Trophoblast cell (in vitro differentiated cells and primary cell): ENCODE measurements around the gene TRMT1.
A peak's percentile ranks its signal among the peaks of the same experiment; 100 is the strongest.

Experiments used
- DNase-seq, 2 donors: peaks; one replicate each; pipeline ENCODE4 v3.0.0-alpha.2; 2016
- H2AFZ ChIP-seq: 2 replicates; pipeline ENCODE4 v1.6.1; 2013; ENCODE audit warnings: low read length, moderate library complexity, mild to moderate bottlenecking; ENCODE audit not compliant: insufficient read depth, poor library complexity
- H2AK5ac ChIP-seq: 2 replicates; pipeline ENCODE4 v1.6.1; 2013; ENCODE audit warnings: mild to moderate bottlenecking, low read length
- H2BK120ac ChIP-seq: 2 replicates; pipeline ENCODE4 v1.6.1; 2013; ENCODE audit warnings: low read length, mild to moderate bottlenecking, moderate library complexity; ENCODE audit not compliant: insufficient read depth, poor library complexity
- H2BK12ac ChIP-seq: 2 replicates; pipeline ENCODE4 v1.6.1; 2013; ENCODE audit warnings: mild to moderate bottlenecking, low read length, moderate library complexity
- H2BK5ac ChIP-seq: 2 replicates; pipeline ENCODE4 v1.6.1; 2013; ENCODE audit warnings: low read length, low read depth, moderate library complexity, mild to moderate bottlenecking; ENCODE audit not compliant: poor library complexity
- H3K14ac ChIP-seq: 2 replicates; pipeline ENCODE4 v1.6.1; 2013; ENCODE audit warnings: mild to moderate bottlenecking, low read length
- H3K18ac ChIP-seq: 2 replicates; pipeline ENCODE4 v1.6.1; 2013; ENCODE audit warnings: mild to moderate bottlenecking, low read length
- H3K23ac ChIP-seq: 2 replicates; pipeline ENCODE4 v1.6.1; 2013; ENCODE audit warnings: low read length
- H3K27ac ChIP-seq: 2 replicates; pipeline ENCODE4 v1.5.1; 2013; ENCODE audit warnings: low read depth, mild to moderate bottlenecking, inconsistent platforms, low read length, moderate library complexity
- H3K27me3 ChIP-seq: 2 replicates; pipeline ENCODE4 v1.6.1; 2013; ENCODE audit warnings: inconsistent platforms, mild to moderate bottlenecking, low read length, moderate library complexity; ENCODE audit not compliant: insufficient read depth
- H3K36me3 ChIP-seq, 2 experiments: 1 replicate in 1 of 2; 2 replicates in 1 of 2; pipeline ENCODE4 v1.6.1; 2013; ENCODE audit warnings: low read length in 2 of 2, mild to moderate bottlenecking in 2 of 2, moderate library complexity in 1 of 2; ENCODE audit not compliant: insufficient read depth in 2 of 2, control insufficient read depth in 1 of 2
- H3K4ac ChIP-seq: 2 replicates; pipeline ENCODE4 v1.6.1; 2013; ENCODE audit warnings: low read depth, mild to moderate bottlenecking, low read length, moderate library complexity
- H3K4me1 ChIP-seq, 2 experiments: 1 replicate in 1 of 2; 2 replicates in 1 of 2; pipeline ENCODE4 v1.6.1; 2013; ENCODE audit warnings: low read length in 2 of 2, mild to moderate bottlenecking in 2 of 2, moderate library complexity in 1 of 2; ENCODE audit not compliant: insufficient read depth in 2 of 2, control insufficient read depth in 1 of 2
- H3K4me2 ChIP-seq: 2 replicates; pipeline ENCODE4 v1.6.1; 2013; ENCODE audit warnings: inconsistent platforms, mild to moderate bottlenecking, low read length, moderate library complexity
- H3K4me3 ChIP-seq: 2 replicates; pipeline ENCODE4 v1.5.1; 2013; ENCODE audit warnings: mild to moderate bottlenecking, low read depth, low read length, inconsistent platforms
- H3K79me1 ChIP-seq: one replicate; pipeline ENCODE4 v1.6.1; 2013; ENCODE audit warnings: low read length
- H3K79me2 ChIP-seq: 2 replicates; pipeline ENCODE4 v1.6.1; 2013; ENCODE audit warnings: low read length, mild to moderate bottlenecking; ENCODE audit not compliant: control insufficient read depth, insufficient read depth, poor library complexity
- H3K9ac ChIP-seq: 2 replicates; pipeline ENCODE4 v1.6.1; 2013; ENCODE audit warnings: mild to moderate bottlenecking, low read length
- H3K9me3 ChIP-seq: 2 replicates; pipeline ENCODE4 v1.6.1; 2013; ENCODE audit warnings: low read depth, mild to moderate bottlenecking, control low read depth, inconsistent platforms, low read length; ENCODE audit not compliant: insufficient read depth
- H4K12ac ChIP-seq: 2 replicates; pipeline ENCODE4 v1.6.1; 2013; ENCODE audit warnings: low read depth, mild to moderate bottlenecking, low read length, moderate library complexity
- H4K8ac ChIP-seq: 2 replicates; pipeline ENCODE4 v1.6.1; 2013; ENCODE audit warnings: low read depth, mild to moderate bottlenecking, low read length, moderate library complexity
- H4K91ac ChIP-seq: one replicate; pipeline ENCODE4 v1.6.1; 2013; ENCODE audit warnings: low read depth, mild to moderate bottlenecking, low read length, moderate library complexity
- WGBS: extraction: QIAGEN DNeasy Blood & Tissue Kit; methylation state at CpG from one replicate; pipeline ENCODE4 v1.1.7; 2013; ENCODE audit warnings: missing lambda C conversion rate; ENCODE audit not compliant: insufficient read length, insufficient coverage; ENCODE audit errors: extremely low coverage; 5-methylcytosine and 5-hydroxymethylcytosine counted together

Gene TRMT1

DNA sequence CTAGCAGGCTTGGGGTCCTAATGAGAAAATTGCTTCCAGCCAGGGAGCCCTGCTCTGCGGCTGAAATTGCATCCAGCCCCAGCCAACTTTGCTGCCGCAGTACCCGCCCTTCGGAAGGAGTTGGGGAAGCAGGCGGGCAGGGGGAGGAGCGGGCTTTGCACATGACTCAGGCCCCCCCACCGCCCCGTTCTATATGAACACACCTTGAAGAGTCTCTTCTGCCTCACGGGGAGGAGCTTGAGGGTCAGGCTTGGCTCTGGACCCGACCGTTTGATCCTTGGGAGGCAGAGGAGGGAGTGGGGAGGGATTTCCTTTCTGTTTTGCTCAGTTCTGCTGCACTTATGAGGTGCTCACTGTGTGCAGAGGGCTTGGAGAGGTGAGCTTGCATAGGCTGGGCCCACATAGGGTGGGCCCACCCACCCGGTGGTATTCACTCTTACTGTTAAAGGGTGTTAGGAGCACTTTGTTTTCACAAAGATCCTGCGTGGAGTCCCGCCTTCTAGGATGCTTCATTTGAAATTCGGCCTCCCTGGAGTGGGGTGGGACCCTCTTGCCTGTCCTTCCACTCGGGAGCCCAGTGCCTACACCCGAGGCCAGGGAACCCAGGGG is 60.4 kb downstream of the TRMT1 start:
- Histone ChIP-seq H3K27me3 (peaks cover 50% of the 10 kb centered on the region), H3K14ac (peak overlapping the region; percentile 59), H4K91ac (peak overlapping the region; percentile 38), H3K4ac (peak overlapping the region; percentile 13), H4K12ac (no peak overlapping the region), H2BK5ac (no peak overlapping the region), H3K27ac (no peak overlapping the region), H3K4me3 (no peak overlapping the region), H3K36me3 (no peaks in the 10 kb centered on the region), H3K4me2 (peak overlapping the region; percentile 36), H3K23ac (no peak overlapping the region), H3K9ac (no peak overlapping the region), H2BK120ac (peak overlapping the region; percentile 40), H2AK5ac (no peak overlapping the region), H3K4me1 (peaks cover 39 to 48% of the 10 kb centered on the region in 2 experiments), H2BK12ac (no peak overlapping the region), H3K18ac (no peak overlapping the region), H3K9me3 (peaks cover 2% of the 10 kb centered on the region), H3K79me2 (peaks cover 2% of the 10 kb centered on the region), H3K79me1 (peaks cover 24% of the 10 kb centered on the region), H2AFZ (no peak overlapping the region), H4K8ac (peak overlapping the region; percentile 27)
- no peak for DNase-seq
- no CpG with 5 or more reads among the region's 17 CpGs for whole genome bisulfite sequencing

- peaks cover 44% of the 10 kb centered on the region for H3K27me3 ChIP-seq
- H4K8ac ChIP-seq, result peak overlapping the region; percentile 27
- DNase-seq, result no peak
- H2AK5ac ChIP-seq, result no peak overlapping the region
- WGBS, result no CpG with 5 or more reads among the region's 29 CpGs
- peaks cover 40 to 49% of the 10 kb centered on the region in 2 experiments for H3K4me1 ChIP-seq
- peaks cover 24% of the 10 kb centered on the region for H3K79me1 ChIP-seq
- H2BK5ac ChIP-seq, result peak overlapping the region; percentile 1
- H4K91ac ChIP-seq, result peak overlapping the region; percentile 86
- H2AFZ ChIP-seq, result peak overlapping the region; percentile 13
- peak overlapping the region; percentile 36 for H3K4me2 ChIP-seq
- no peak overlapping the region for H3K9ac ChIP-seq
- no peak overlapping the region for H3K4me3 ChIP-seq
- no peak overlapping the region for H4K12ac ChIP-seq
- peak overlapping the region; percentile 40 for H2BK120ac ChIP-seq
- no peaks in the 10 kb centered on the region for H3K9me3 ChIP-seq
- no peak overlapping the region for H3K27ac ChIP-seq
- peak overlapping the region; percentile 59 for H3K14ac ChIP-seq
- H3K4ac ChIP-seq, result peak overlapping the region; percentile 13
- no peak overlapping the region for H3K23ac ChIP-seq
- peak overlapping the region; percentile 50 for H2BK12ac ChIP-seq
- peaks cover 2% of the 10 kb centered on the region for H3K79me2 ChIP-seq
- peak overlapping the region; percentile 69 for H3K18ac ChIP-seq
- no peaks in the 10 kb centered on the region for H3K36me3 ChIP-seq
These were observed 61.1 kb downstream of the TRMT1 start for GRCh38 chr19:13055213-13056051.
